NCI-H1930 (cell line): ENCODE data around the gene PDGFRA.

ENCODE experiments used
- DNase-seq, 2 experiments: peaks; one replicate each; lab custom pipeline; 2025; lab: John Stamatoyannopoulos, UW

PDGFRA gene

GRCh38 chr4:54255881-54256280, 26.8 kb downstream of the PDGFRA start:
- DNase-seq, result no peak

DNA sequence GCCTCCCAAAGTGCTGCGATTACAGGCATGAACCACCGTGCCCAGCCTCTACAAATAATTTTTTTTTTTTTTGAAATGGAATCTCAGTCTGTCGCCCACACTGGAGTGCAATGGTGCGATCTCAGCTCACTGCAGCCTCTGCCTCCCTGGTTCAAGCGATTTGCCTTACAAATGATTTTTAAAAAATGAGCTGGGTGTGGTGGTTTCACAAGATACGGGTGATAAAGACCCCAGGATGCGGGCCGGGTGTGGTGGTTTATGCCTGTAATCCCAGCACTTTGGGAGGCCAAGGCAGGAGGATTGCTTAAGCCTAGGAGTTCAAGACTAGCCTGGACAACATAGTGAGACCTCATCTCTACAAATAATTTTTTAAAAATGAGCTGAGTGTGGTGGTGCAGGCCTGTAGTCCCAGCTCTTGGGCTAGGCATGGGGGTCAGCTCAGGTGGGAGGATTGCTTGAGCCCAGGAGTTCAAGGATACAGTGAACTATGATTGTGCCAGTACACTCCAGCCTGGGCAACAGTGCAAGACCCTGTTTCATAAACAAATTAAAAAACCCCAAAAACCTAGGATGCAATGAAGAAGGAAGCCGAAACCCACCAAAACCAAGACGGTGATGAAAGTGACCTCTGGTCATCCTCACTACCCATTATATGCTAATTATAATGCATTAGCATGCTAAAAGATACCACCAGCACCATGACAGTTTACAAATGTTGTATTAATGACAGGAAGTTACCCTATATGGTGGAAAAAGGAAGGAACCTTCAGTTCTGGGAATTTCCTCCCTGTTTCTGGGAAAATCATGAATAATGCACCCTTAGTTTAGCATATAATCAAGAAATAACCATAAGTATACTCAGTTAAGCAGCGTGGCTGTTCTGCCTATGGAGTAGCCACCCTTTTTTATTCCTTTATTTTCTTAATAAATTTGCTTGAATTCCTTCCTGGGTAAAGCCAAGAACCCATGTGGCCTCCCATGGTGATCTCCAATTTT, 27.7 kb downstream of the PDGFRA start:
- DNase-seq, result no peak

- DNase-seq, result no peak
These were observed 36.3 kb downstream of the PDGFRA start for GRCh38 chr4:54265366-54265765.

- DNase-seq, result no peak
These were observed 39.1 kb downstream of the PDGFRA start for GRCh38 chr4:54268151-54268550.

GRCh38 chr4:54271464-54271863, 42.4 kb downstream of the PDGFRA start:
- no peak for DNase-seq

DNA sequence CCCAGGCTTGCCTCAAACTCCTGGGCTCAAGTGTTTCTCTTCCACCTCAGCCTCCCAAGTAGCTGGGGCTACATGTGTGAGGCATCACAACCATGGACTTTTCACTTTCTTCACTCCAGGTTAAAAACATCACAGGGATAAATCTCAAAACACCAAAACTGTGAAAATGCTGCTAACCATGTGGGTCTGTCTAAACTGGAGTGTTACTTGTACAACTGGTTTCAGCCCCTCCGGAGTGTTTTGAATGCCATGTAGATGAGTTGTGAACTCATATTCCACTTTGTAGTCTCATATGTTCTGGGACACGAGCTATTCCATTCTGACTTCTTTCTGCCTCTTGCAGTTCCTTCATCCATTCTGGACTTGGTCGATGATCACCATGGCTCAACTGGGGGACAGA, 43.0 kb downstream of the PDGFRA start:
- no peak for DNase-seq

GRCh38 chr4:54274264-54274663, 45.2 kb downstream of the PDGFRA start:
- no peak for DNase-seq

- no peak for DNase-seq
These were observed 45.9 kb downstream of the PDGFRA start for GRCh38 chr4:54274795-54275665.

GRCh38 chr4:54276641-54277430, 47.7 kb downstream of the PDGFRA start:
- DNase-seq, result no peak

- no peak for DNase-seq
These were observed 48.6 kb downstream of the PDGFRA start for GRCh38 chr4:54277691-54278090.

GRCh38 chr4:54278216-54278615, 49.1 kb downstream of the PDGFRA start:
- no peak for DNase-seq

GRCh38 chr4:54281054-54281766, 52.1 kb downstream of the PDGFRA start:
- DNase-seq, result no peak

DNA sequence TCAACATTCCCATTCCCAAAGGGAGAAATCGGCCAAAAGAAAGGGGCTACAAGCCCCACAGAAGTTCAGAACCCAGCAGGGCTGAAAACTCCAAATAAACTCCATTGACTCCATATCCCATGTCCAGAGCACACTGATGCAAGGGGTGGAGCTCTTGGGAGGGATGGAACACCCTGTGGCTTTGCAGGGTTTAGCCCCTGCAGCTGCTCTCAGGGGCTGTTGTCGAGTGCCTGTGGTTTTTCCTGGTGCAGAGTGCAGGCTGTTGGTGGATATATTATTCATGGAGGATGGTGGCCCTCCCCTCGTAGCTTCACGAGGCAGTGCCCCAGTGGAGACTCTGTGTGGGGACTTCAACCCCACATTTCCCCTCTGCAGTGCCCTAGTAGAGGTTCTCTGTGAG, 53.7 kb downstream of the PDGFRA start:
- no peak for DNase-seq

GRCh38 chr4:54289316-54289715, 60.2 kb downstream of the PDGFRA start:
- no peak for DNase-seq

DNA sequence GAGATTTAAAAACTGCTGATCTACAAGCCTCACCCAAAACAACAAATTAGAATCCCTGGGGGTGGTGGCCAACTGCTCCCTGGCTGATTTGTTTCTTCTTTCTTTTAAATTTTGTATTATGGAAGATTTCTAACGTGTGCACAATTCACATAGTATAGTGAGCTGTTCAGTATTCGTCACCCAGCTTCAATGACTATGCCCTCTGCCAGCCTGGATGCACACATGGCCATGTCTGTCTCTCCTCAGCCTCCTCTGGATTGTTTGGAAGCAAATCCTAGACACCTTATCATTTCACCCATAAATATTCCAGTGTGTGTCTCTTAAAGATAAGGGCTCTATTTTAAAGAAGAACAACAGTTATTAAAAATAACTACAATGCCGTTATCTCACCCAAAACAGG, 61.9 kb downstream of the PDGFRA start:
- DNase-seq, result no peak

GRCh38 chr4:54296548-54297203, 67.6 kb downstream of the PDGFRA start:
- DNase-seq, result no peak

GRCh38 chr4:54308110-54308509, 79.0 kb downstream of the PDGFRA start:
- DNase-seq, result no peak

- DNase-seq, result no peak
These were observed 86.8 kb downstream of the PDGFRA start for GRCh38 chr4:54315561-54316538.

- DNase-seq, result no peak
These were observed 88.6 kb downstream of the PDGFRA start for GRCh38 chr4:54317690-54318089.

- DNase-seq, result no peak
These were observed 89.8 kb downstream of the PDGFRA start for GRCh38 chr4:54318904-54319303.
